Epithelial cell of alveolus of lung (primary cell): ENCODE results near the gene KCNH5. TPM values are rescaled to one million over a fixed set of nuclear protein-coding genes. Genes with fewer than 3 reads are reported as not detected.

ENCODE experiments used
- total RNA-seq: library from RNA; depleted of rRNA; stranded (reverse); fragments of >200 nt; gene quantifications from 2 replicates; pipeline ENCODE4 v1.2.1, GENCODE V29; 2015

The KCNH5 gene
- 0.13 and 0.24 TPM in 2 replicates for total RNA-seq

GRCh38 chr14:63045234-63045611 lies at the start of gene KCNH5:
TSS of gene KCNH5 (minus strand) at chr14:63045458. CDS start at chr14:63045186, 272 bp downstream.

Other genes with a start within 250 kb of the KCNH5 start
- 1.4 and 5.3 TPM in 2 replicates for gene RHOJ, start 159.0 kb upstream of the KCNH5 start, total RNA-seq